HG02840 (cell line): ENCODE results near the gene RBM38.
"Not testable (repeated sequence)": the region's sequence is repeated elsewhere in the genome, so short reads cannot be mapped to it uniquely, and the experiment has no call there.

ENCODE experiments used
- ATAC-seq: cut with Tn5 transposase; IDR thresholded peaks from one replicate; pipeline ENCODE4 v1.9.1; 2021; ENCODE audit warnings: mild to moderate bottlenecking, moderate library complexity, moderate number of reproducible peaks; ENCODE audit not compliant: unreplicated experiment, low FRiP score

The RBM38 gene

DNA sequence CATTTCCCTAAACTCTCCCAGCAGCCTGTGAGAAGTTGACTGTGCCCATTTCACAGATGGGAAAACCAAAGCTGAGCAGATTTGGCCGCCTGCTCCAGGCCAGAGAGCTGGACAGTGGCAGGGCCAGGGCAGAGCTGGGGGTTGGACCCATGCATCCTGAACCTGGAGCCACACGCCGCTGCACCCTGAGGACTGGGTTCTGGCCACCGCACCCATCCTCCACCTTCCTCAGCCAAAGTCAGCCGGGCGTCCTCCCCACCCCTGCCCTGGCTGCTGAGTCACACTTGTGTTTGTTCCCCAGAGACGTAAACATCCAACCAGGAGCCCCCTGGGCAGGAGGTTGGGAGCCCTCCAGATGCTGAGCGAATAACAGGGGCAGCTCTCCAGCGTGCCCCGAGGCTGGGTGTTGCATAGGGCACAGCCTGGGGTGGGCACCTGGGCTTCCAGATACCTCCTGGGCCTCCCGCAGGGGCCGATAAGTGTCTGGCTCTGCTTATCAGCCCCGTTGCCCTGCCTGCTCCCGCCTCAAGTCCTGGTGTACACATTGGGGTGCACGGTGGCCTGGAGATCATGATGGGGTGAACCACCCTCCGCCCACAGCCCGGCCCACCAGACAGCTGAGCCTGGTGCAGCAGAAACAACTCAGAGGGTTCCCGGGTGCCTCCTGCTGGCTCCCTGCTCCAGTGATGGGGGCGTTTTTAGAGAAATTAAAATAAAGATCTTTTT, 23.8 kb downstream of the RBM38 start:
- ATAC-seq: no peak

DNA sequence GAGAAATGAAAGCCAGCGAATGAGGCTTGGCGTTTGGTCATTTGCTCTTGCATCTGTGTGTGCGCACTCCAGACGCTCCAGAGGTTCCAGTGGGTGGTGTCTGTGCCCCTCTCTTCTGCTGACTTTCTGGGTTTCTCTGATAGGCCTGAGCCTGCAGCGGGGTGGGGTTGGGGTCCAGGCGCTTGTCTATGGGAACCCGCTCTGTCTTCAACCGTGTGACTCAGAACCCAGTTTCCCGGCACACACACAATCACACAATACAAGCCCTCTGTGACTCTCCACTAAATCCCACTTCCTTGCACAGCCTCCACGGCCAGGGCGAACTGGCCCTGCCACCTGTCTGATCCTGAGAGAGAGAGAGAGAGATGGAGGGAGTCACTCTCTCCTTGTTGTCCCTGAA, 24.6 kb downstream of the RBM38 start:
- no peak for ATAC-seq

DNA sequence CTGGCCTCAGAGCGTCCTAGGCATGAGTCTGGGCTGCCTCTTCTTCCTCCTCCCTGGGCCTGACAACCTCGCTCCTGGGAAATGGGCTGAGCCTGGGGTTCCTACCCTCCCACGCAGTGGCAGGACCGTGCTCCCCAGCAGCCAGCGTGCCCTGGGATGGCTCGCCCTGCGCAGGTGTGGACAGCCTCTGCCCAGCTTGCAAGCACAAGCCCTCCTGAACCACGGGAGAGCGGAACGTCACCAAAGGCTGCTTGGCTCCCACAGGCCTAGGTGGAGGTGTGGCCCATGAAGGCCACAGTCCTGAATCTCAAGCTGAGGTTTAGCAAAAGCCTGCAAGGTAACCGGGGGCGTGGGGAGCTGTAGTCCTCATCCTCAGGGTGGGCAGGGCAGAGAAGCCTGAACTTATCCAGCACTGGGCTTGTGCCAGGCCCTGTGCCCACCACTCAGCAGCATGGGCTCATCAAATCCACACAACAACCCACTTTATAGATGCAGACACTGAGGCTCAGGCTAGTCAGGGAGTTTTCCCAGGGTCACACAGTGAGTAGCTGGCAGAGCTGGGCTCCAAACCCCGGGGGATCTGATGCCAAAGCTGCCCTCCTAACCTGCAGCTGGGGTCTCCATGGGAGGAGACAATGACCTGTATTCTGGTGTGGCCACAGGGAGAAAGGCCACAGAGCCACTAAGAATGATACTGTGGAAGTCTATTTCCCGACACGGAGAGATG, 25.3 kb downstream of the RBM38 start:
- ATAC-seq: no peak

DNA sequence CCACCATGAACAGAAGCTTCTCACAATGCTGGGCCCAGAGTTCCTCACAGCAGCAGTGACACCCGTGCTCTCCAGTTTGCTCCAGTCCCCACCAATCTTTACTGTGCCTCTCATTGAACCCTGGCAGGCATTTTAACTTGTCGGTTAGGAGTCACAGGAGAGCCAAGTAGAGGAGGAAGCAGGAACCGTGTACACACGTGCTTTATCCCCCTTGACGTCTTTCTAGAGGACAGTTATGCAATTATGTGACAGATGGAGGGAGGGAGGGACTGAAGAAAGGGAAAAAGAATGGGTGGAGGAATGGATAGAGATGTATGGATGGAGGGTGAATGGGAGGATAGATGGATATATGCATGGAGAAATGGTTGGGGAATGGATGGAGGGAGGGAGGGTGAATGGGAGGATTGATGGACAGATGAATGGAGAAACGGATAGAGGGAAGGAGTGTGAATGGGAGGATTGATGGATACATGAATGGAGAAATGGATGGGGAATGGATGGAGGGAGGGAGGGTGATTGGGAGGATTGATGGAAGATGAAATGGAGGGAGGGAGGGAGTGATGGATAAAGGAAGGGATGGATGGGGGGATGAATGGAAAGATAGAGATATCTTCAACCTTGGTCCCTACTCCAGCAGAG, 26.0 kb downstream of the RBM38 start:
- ATAC-seq: no peak

DNA sequence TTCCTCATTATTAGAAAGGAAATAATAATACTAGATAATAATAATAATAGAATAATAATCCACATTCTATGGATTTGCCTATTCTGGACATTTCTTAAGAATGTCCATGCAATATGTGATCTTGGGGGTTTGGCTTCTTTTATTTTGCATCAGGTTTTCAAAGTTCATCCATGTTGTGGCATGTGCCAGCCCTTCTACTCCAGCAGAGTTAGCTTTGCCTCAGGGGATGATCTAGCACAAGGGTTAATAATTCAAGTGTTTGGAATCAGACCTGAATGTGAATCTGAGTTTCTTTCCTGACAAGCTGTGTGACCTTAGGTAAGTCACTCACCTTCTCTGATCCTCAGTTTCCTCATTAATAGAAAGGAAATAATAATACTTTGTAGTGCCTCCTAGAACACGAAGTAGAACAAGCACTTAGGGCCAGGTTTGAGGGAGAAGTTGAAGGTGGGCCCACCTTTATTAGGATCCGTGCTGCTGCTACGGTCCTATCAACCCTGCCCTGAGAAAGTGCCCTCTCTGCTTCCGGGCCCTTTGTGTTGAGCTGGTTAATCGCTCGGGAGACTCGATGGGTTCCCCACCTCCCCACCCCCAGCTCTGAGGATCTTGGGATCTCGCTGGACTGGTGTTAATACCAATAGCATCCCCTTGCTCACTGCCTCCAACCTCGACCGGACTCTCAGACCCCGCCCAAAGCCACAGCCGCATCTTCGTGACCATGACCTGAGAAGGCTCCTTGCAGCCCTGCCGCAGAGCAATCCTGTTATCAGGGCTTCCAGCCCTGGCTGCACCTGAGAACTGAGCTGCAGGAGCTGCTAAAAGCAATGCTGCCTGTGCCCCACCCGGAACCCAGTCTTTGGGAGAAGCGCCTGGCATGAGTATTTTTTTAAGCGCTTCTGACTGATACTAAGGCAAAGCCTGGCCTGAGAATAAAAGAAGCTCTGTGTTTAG, 26.9 kb downstream of the RBM38 start:
- ATAC-seq: no peak

DNA sequence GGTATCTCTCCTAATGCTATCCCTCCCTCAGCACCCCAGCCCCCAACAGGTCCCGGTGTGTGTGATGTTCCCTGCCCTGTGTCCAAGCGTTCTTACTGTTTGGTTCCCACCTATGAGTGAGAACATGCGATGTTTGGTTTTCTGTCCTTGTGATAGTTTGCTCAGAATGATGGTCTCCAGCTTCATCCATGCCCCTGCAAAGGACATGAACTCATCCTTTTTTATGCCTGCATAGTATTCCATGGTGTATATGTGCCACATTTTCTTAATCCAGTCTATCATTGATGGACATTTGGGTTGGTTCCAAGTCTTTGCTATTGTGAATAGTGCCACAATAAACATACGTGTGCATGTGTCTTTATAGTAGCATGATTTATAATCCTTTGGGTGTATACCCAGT, 28.3 kb downstream of the RBM38 start:
- not testable (repeated sequence) for ATAC-seq

DNA sequence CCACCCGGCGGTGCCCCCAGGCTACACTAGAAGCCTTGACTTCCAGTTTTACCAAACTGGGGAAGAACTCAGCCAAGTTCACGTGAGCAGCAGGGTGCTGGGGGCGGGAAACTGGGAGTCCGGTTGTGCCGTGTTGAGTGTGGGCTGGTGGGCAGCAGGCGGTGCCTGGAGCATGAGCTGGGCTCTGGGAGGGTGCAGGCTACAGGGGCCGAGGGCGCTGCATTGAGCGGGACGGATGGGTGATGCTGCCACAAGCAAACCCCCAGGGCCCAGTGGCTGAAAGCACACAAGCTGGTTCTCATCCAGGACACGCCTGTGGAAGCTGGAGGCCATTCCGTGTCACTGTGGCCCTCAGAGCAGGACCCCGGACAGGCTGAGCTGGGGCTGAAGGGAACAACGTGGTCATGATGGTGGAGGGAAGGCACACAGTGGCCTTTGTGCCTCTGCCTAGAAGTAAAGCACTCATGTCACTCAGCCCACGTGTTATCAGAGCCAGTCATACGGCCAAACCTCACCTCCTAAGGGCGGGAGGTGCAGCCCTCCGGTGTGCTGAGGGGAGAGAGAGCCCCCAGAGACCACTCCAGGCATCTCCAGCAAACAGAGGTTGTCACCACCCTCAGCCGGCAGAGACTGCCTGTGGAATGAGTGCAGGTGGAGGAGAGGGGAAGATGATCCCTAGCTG, 29.5 kb downstream of the RBM38 start:
- ATAC-seq: no peak

DNA sequence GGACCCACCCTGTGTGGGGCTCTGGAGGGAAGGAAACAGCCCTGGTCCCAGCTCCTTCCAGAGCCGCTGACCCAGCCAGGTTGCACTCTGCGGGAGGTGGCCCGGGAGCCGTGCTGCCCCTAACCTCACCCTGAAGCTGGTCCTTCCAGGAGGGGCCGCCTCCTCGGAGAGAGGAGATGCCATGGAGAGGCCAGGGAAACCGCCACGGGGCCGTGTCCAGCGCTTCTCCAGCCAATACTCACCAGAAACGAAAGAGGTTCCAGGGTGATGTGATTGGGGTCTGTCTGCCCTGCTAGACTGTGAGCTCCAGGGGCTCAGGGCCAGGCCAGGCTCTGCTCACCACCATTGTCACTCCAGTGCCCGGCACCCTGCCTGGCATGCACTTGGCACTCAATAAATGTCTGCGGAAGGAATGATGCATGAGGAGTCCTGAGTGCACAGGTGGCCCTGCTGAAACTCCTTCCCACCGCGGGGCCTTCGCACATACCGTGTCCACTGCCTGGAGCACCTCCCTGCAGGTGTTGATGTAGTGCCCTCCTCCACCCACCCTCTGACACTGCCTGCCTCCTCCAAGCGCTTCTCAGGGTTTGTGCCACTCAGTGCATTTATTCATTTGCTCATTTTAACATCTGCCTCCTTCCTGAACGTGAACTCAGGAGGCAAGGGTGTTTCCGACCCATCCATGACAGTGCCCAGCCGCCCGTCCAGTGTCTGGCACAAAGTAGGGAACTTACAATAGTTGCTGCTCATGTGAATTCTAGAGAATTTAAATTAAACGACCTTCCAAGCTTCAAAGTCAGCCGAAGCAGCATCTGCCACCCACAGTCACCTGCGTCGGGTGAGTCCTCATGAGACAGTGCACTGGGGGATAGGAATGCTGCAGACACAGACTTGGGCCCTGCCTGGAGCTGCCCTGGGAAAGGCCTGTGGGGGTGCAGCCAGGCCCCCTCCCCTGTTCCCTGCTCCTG, 30.3 kb downstream of the RBM38 start:
- no peak for ATAC-seq

DNA sequence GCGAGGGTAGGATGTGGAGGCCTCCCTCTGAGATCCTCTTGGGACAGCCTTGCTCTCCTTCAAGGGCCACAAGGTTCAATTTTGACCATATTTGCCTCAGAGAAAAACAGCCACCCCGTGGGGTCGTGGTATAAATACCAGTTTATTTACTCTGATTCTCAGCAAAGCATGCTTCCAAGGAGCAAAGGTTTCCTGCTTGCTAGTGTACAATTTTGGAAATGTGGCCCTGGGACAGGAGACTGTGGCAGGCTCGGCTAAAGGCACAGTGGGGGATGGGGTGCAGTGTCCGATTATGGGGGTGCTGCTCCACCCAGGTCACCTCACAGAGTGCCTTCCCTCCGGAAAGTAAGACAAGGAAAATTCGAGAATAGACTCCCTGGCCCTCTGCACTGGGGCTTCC, 31.1 kb downstream of the RBM38 start:
- ATAC-seq: no peak

DNA sequence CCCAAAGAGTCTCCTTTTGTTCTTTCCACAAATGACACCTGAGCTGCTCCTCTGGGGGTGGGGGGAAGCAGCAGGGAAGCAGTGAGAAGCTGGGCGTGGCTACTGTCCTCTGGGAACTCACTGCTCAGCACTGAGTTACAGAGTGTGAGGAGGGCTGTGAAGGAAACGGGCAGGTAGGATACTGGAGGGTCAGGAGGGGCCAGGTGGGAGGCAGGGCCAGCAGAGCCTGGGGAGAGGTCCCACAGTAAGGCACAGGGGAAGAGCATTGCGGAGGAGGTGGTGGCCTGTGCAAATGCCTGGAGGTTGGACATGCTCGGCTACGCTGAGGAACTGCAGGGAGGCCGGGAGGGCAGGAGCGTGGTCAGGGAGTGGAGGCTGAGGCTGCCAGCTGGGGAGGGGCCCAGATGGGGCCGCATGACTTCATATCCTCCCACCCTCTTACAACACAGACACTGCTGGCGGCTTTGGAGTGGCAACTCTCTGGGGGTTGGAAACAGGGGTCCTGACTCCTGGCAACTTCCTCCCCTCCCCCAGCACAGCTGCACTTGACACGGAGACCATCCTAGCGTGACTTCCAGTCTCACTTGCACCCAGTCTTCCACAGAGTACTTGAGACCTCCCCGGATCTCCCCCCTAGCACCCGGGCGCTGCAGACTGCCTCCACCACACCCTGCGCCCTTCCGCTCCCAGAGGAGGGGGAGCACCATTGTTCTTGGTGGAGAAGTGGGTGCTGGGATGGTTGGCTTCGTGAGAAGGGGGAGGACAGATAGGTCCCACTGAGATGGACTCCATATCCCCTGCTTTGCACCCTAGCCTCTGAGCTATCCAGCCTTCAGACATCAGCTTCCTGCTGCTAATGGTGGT, 34.2 kb downstream of the RBM38 start:
- no peak for ATAC-seq

DNA sequence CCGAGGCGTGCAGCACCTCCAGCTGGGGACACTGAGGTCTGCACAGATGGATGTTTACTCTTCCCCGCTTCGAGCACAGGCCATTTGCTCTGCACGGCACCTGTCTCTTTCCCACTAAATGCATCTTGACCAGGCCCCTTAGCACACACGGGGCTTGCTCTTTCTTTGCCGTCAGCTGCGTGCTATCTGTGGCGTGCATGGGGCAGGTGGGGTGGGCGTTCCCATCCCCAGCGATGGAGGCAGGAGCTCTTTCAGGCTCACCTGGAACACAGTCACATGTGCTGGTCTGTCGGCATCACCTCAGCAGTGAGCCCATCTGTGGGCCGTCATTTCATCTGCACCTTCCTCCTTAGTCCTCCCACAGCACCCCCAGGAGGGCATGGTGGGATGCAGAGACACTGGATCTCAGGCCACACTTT, 35.1 kb downstream of the RBM38 start:
- no peak for ATAC-seq

DNA sequence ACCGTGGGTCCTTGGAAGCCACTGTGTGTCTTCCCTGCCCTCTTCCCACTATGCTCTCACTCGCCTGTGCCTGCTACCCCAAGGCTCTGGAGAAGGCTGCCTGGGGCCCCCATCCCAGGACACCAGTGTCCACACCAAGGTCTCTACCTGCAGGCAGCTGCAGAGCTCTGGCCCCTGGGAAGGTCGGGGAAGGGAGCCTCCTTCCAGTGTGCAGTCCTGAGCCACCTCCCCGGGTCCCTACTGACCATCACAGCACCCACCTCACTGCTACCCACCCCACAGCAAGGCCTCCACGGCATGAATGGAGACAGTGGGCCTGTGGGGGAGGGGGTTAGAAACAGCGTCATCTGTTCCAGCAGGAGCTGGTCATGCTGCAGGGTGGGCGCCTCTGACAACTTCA, 35.6 kb downstream of the RBM38 start:
- ATAC-seq: no peak

DNA sequence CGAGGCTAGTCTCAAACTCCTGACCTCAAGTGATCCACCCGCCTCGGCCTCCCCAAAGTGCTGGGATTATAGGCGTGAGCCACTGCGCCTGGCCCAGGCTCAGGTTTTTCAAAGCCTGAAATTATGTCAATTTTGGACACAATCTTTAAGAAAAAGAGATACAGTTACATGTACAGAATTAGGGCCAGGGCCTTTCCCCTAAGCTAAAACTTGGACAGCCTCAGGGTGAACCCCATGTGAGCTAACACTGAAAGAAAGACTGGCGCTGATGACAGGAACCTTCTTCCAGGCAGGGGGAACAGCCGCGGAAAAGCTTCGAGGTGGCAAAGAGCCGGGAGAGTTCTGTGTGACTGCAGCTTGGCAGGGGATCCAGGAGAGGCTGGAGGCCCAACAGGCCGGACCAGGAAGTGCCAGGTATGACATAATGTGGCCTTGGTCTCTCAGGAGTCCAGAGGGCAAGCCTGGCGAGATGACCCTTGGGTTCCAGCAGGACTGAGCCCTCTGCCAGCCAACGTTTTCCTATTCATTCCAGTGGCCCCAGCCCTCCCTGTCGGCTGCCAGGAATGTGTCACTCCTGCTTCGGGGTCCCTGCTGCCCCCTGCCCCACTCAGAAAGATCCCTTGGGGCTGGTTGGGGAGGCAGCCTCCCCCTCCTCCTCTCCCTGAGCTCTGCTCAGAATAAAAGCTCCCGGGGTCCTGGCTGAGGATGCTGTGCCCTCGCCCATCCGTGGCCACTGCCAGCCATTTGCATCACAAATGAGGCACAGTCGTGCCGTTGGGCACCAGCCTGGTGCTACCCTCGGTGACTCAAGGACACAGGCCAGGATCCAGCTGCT, 37.3 kb downstream of the RBM38 start:
- no peak for ATAC-seq

DNA sequence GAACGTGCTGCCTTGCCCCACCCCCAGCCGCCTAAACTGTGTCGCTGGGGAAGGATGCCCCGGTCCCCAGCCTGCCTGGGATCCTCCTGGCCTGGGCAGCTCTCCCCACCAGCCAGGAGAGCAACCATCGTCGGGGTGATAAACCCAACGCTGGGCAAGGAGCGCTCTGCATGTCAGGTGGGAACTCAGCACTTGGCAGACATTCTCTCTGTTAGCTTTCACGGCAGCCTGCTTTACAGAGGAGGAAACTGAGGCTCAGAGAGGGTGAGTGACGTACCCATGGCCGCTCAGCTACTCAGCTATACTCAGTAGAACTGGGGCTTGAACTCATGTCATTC, 37.9 kb downstream of the RBM38 start:
- no peak for ATAC-seq

DNA sequence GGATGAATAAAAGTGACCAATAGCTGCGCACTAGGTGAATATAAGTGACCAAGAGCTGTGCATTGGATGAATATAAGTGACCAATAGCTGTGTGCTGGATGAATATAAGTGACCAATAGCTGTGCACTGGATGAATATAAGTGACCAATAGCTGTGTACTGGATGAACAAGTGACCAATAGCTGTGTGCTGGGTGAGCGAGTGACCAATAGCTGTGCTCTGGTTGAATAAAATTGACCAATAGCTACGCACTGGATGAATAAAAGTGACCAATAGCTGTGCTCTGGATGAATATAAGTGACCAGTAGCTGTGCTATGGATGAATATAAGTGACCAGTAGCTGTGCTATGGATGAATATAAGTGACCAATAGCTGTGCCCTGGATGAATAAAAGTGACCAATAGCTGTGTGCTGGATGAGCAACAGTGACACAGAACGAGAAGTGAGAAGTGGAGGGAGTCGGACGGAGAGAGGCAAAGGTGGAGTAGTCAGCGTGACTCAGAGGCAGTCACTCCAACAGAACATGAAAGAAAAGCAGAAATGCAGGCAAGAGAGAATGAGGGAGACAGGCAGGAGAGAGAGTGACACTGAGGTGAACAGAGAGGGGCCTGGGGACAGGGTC, 38.5 kb downstream of the RBM38 start:
- no peak for ATAC-seq

DNA sequence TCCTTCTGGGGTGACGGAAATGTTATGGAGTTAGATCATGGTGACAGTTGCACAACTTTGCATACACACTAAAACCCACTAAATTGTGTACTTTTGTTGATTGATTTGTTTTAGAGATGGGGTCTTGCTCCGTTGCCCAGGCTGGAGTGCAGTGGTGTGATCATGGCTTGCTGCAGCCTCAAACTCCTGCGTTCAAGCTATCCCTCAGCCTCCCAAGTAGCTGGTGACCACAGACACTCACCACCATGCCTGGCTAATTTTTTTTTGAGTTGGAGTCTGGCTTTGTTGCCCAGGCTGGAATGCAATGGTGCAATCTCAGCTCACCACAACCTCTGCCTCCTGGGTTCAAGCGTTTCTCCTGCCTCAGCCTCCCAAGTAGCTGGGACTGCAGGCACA, 39.0 kb downstream of the RBM38 start:
- not testable (repeated sequence) for ATAC-seq

DNA sequence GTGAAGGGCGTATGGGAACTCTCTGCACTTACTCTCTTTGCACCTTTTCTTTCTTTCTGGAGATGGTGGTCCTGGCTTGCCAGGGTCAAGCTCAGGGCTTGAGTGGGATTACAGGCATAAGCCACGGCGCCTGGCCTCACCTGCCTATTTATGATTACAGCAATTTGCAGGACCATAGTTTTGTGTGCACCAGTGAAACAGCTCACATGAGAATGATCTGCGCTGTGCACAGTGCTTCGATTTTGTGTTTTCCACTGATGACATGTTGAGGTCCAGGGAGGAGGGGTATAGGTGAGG, 40.3 kb downstream of the RBM38 start:
- ATAC-seq: no peak
